Measurements from ENCODE around the gene CORO7.

- no peak for TF ChIP-seq CTCF (IDR thresholded peaks at IDR 0.05 in 4 of 5, conservative IDR thresholded peaks at IDR 0.05 in 1 of 5)
- TF ChIP-seq POLR2A (IDR thresholded peaks at IDR 0.05), result no peak
These were observed 31.2 kb downstream of the CORO7 start for GRCh38 chr16:4385066-4385788.
